ENCODE measurements around the gene CRTAC1. TPM values are rescaled to one million over a fixed set of nuclear protein-coding genes. Genes with fewer than 3 reads are reported as not detected.

The CRTAC1 gene
- polyA plus RNA-seq, 3 donors = not detected

DNA sequence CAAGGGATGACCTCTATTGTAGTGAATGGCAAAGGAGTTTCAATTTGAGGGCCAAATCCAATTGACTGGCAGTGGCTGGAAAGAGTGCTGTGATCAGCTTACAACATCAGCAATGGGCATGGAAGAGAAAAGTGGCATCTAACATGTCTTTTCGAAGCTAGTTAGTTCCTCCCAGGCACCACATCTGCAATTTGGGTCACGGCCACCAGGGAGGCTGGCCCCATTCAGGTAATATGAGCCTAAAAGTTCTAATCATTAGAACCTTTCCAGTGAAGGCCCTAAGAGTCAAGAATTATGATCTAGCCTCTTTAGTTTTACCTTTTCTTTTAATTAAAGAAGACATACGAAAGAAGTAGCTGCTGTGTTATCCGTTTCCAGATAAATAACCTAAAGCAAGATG lies 17.3 kb downstream of the CRTAC1 start:
- Mint-ChIP-seq H3K27me3 (ENCODE audit: low read depth in 3 of 3) (peaks cover 13 to 18% (median 16%) of the 10 kb centered on the region in 3 donors), H3K4me1 (no peaks in the 10 kb centered on the region), H3K4me3 (no peak overlapping the region), H3K36me3 (no peaks in the 10 kb centered on the region), H3K27ac (no peak overlapping the region), H3K9me3 (no peaks in the 10 kb centered on the region)
- H3K9ac ChIP-seq (ENCODE audit: insufficient read depth, low read length, poor library complexity, severe bottlenecking) = no peak overlapping the region
- H3K79me2 ChIP-seq (ENCODE audit: insufficient read depth, low read length) = no peaks in the 10 kb centered on the region
- H3K4me3 ChIP-seq (replicated peaks in 1 of 3; ENCODE audit: low read depth in 2 of 3, low read length in 3 of 3) = no peak overlapping the region
- no peaks in the 10 kb centered on the region for H3K4me1 ChIP-seq (ENCODE audit: control insufficient read depth in 1 of 2, insufficient read depth in 2 of 2, low read length in 2 of 2)
- no peaks in the 10 kb centered on the region for H4K20me1 ChIP-seq (ENCODE audit: insufficient read depth, low read length)
- TF ChIP-seq, protein P1, sequence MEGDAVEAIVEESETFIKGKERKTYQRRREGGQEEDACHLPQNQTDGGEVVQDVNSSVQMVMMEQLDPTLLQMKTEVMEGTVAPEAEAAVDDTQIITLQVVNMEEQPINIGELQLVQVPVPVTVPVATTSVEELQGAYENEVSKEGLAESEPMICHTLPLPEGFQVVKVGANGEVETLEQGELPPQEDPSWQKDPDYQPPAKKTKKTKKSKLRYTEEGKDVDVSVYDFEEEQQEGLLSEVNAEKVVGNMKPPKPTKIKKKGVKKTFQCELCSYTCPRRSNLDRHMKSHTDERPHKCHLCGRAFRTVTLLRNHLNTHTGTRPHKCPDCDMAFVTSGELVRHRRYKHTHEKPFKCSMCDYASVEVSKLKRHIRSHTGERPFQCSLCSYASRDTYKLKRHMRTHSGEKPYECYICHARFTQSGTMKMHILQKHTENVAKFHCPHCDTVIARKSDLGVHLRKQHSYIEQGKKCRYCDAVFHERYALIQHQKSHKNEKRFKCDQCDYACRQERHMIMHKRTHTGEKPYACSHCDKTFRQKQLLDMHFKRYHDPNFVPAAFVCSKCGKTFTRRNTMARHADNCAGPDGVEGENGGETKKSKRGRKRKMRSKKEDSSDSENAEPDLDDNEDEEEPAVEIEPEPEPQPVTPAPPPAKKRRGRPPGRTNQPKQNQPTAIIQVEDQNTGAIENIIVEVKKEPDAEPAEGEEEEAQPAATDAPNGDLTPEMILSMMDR (IDR thresholded peaks at IDR 0.05) = no peak
- H3K9me3 ChIP-seq (replicated peaks in 1 of 2; ENCODE audit: control insufficient read depth in 1 of 2, insufficient read depth in 1 of 2, low read length in 2 of 2) = no peaks in the 10 kb centered on the region
- H3K27ac ChIP-seq (ENCODE audit: low read depth in 1 of 2, low read length in 2 of 2) = no peak overlapping the region
- H3K36me3 ChIP-seq (replicated peaks in 1 of 2; ENCODE audit: control insufficient read depth in 1 of 2, insufficient read depth in 2 of 2, low read length in 2 of 2) = no peaks in the 10 kb centered on the region
- intact Hi-C loops (cut with micrococcal nuclease) = no loop called here
- H3K4me2 ChIP-seq (replicated peaks; ENCODE audit: extremely low read depth, low read length, poor library complexity, severe bottlenecking) = no peak overlapping the region
- no peak for DNase-seq
- H2AFZ ChIP-seq (ENCODE audit: insufficient read depth, low read depth, low read length, poor library complexity, severe bottlenecking) = no peak overlapping the region
- H3K27me3 ChIP-seq (ENCODE audit: control insufficient read depth in 2 of 2, insufficient read depth in 2 of 2, low read length in 2 of 2) = peaks cover 6 to 11% of the 10 kb centered on the region in 2 donors
- WGBS (ENCODE audit: insufficient coverage) = no CpG with 5 or more reads among the region's 4 CpGs

DNA sequence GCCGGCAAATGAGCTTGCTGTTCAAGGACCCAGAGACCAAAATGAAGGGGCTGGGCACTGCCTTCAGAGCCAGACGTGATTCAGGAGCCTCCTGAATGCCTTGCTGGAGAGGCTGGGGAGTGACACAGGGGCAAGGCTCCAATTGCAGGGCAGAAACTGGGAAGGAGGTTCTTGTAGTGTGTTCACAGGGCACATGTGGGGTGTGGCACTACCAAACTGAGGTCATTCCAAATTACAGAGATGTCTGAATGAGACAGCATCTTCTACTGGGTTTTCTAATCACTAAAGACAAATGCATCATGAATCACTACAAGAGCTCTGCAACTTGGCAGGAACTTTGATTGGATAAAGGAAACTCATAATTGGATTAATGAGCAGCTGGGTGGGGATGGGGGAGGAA lies 17.8 kb downstream of the CRTAC1 start:
- DNase-seq = no peak
- Histone ChIP-seq H3K9me3 (replicated peaks in 1 of 2; ENCODE audit: control insufficient read depth in 1 of 2, insufficient read depth in 1 of 2, low read length in 2 of 2) (no peaks in the 10 kb centered on the region), H2AFZ (ENCODE audit: insufficient read depth, low read depth, low read length, poor library complexity, severe bottlenecking) (no peak overlapping the region), H3K27me3 (ENCODE audit: control insufficient read depth in 2 of 2, insufficient read depth in 2 of 2, low read length in 2 of 2) (peaks cover 6 to 16% of the 10 kb centered on the region in 2 donors), H3K27ac (ENCODE audit: low read depth in 1 of 2, low read length in 2 of 2) (no peak overlapping the region), H4K20me1 (ENCODE audit: insufficient read depth, low read length) (no peaks in the 10 kb centered on the region), H3K9ac (ENCODE audit: insufficient read depth, low read length, poor library complexity, severe bottlenecking) (no peak overlapping the region), H3K4me3 (replicated peaks in 1 of 3; ENCODE audit: low read depth in 2 of 3, low read length in 3 of 3) (no peak overlapping the region), H3K4me1 (ENCODE audit: control insufficient read depth in 1 of 2, insufficient read depth in 2 of 2, low read length in 2 of 2) (no peaks in the 10 kb centered on the region), H3K79me2 (ENCODE audit: insufficient read depth, low read length) (no peaks in the 10 kb centered on the region), H3K36me3 (replicated peaks in 1 of 2; ENCODE audit: control insufficient read depth in 1 of 2, insufficient read depth in 2 of 2, low read length in 2 of 2) (no peaks in the 10 kb centered on the region), H3K4me2 (replicated peaks; ENCODE audit: extremely low read depth, low read length, poor library complexity, severe bottlenecking) (no peak overlapping the region)
- Mint-ChIP-seq H3K36me3 (no peaks in the 10 kb centered on the region), H3K9me3 (no peaks in the 10 kb centered on the region), H3K4me3 (no peak overlapping the region), H3K27ac (peak overlapping the region in 1 of 7 donors; percentile 31), H3K27me3 (ENCODE audit: low read depth in 3 of 3) (peaks cover 12 to 19% (median 18%) of the 10 kb centered on the region in 3 donors), H3K4me1 (no peaks in the 10 kb centered on the region)
- intact Hi-C loops (cut with micrococcal nuclease) = no loop called here
- WGBS (ENCODE audit: insufficient coverage) = 46% methylated on average over 2 of the region's 2 CpGs
- TF ChIP-seq, protein P1 (IDR thresholded peaks at IDR 0.05) = no peak
